NCI-H1417 (cell line): ENCODE data around the gene TUNAR.
A peak's percentile ranks its signal among the peaks of the same experiment; 100 is the strongest.

Experiments
- DNase-seq, 3 experiments: peaks; one replicate each; lab custom pipeline; 2025; lab: John Stamatoyannopoulos, UW

Gene TUNAR

DNA sequence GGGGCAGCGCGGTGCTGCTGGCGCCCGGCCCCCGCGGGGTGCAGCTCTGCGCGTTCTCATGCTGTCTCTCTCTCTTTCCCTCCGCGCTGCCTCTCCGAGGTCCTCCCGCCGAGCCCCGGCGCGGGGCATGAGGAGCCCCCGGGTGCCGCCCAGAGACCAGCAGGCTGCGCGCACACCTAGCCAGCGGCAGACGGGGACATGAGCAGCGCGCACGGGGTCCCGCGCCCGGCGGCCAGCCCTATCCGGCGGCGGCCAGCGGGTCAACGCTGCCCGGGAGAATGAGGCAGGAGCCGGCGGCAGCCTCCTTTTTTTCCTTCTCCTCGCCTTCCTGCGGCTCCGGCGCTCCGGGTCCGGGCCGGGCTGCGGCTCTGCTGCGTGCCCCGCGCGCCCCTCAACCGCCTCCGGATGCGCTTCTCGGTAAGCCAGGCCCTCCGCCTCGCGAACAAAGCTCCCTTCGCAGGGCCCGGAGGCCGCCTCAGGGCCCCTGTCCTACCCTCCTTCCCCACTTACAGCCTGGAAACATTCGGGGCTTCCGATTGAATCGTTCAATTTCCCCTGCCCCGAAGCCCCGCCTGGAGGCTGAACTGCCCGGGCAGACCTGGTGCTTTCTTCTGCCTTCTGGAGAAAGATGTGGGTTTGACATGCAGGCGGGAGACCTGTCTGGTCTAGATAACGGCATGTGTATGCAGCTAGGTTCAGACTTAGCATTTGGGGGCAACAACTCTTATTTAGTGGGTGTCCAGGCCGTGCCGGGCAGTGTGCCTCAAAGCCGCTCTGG lies at the start of gene TUNAR:
Gene TUNAR (plus strand): TSS at position 72 of the 778 bp plus-strand sequence.
- DNase-seq = peak in 2 of 3 experiments; percentile 84 to 86

DNA sequence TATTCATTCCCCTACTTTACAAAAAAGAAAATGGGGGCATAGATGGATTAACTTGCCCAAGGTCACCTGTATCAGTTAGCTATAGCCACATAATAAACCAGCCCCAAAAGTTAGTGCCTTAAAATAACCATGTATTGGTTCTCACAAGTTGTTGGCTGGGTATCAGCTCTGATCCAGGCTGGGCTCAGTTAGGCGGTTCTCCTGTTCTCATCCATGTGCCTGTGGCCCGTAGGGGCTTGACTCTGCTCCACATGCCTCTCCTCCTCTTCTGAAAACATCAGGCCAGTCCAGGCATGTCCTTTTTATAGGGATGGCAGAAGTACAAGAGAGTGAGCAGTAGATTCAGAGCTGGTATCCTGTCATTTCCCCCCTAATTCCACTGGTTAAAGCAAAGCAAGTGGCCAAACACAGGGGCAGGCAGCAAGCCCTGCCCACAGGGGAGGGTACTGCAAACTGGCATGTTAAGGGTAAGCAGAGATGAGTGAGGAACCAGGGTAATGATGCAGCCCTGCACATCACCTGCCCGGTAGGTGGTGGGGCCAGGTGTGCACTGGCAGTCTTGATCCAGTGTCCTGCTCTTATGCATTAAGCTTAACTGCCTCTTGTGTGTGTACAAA lies 47.9 kb upstream of the TUNAR start:
- DNase-seq = peak in 1 of 3 experiments; percentile 29

DNA sequence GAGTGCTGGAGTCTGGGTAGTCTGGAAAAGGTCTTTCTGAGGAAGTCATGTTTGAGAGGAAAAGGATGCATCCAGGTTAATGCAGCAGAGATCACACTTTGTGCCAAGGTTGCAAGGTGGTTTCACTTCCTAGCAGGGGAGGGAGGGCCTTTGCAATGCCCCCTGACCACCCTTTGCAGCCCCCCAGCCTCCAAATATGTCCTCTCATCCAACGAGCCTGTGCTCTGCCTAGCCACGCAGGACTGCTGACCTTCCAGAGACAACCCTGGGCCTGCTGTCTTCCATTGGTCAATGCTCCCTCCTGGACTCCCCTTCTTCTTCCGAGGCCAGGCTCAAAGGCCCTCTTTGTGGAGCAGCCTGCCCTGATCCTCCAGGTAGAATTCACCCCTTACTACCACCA lies 47.3 kb upstream of the TUNAR start:
- DNase-seq = no peak

DNA sequence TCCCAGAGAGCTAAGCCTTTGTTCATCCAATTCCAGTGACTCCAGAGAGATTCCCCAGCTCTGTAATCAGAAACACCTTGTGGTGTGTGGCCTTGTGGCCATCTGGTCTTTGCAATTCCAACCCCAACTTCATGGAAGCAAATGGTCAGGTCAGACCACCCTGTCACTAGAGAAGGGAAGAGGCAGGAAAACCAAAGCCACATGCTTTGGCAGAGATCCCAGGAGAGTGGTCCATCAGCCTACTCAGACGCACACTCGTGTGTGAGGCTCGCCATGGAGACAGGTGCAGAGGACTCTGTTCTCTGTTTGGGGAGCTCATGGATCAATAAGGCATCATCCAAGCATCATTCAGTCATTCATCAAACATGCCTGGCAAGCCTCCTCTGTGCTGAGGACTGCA lies 46.2 kb upstream of the TUNAR start:
- DNase-seq = no peak

GRCh38 chr14:95831041-95831440 lies 45.6 kb upstream of the TUNAR start:
- DNase-seq = no peak

DNA sequence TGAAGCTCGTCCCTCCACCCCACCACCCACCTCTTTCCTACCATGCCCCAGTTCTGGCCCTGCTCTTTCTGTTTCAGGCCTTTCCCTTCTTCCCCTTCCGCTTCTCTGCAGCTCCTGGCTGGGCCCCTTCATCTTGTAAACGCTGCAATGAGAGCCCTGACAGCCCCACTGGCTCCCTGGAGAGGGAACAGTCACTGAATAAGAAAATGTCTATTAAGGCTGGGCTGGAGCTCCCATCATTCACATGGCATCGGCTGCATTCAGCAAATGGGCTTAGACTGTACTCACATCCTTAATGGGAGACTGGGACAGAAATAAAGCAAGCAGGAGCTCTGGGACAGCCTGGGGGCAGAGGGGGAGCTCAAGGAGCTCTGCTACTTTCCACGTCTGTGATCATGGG lies 45.2 kb upstream of the TUNAR start:
- DNase-seq = no peak

DNA sequence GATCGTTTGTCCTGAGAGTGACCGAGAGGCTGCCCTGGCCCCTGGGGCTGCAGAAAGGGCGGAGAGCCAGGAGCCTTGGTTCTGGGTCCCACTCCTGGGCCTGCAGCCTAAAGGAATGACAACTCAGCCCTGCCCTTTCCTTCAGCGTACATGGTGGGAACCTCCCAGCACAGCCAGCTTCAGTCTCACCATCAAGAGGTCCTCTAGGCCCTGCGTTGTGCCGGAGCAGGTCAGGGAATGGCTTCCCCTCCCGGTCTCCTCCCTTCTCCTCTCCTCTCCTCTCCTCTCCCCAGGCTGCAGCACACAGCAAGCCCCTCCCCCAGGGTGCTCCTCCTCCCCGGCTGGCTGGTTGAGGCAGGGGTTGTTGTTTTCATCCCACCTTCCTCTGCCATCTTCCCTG lies 44.6 kb upstream of the TUNAR start:
- no peak for DNase-seq

GRCh38 chr14:95833429-95833828 lies 43.2 kb upstream of the TUNAR start:
- no peak for DNase-seq

GRCh38 chr14:95834496-95834895 lies 42.1 kb upstream of the TUNAR start:
- no peak for DNase-seq

GRCh38 chr14:95835121-95835730 lies 41.4 kb upstream of the TUNAR start:
- no peak for DNase-seq

DNA sequence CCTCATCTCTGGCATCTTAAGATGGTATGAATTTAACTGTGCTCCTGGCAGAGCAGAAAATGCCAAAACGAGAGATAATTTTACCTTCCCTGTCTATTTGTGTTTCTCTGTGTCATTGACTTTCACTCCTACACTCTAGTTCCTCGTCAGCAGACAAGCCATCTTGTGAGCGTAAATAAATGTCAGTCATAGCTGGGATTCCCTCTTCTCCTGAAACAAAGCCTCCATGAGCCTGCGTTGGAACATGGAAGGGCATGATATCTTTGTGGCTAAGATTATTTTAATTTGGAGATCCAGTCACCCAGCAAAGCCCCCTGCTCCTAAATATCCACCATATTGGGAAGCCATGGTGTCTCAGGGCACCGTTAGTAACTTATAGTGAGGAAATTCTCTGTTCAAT lies 37.8 kb upstream of the TUNAR start:
- no peak for DNase-seq

GRCh38 chr14:95840094-95840700 lies 36.4 kb upstream of the TUNAR start:
- no peak for DNase-seq

DNA sequence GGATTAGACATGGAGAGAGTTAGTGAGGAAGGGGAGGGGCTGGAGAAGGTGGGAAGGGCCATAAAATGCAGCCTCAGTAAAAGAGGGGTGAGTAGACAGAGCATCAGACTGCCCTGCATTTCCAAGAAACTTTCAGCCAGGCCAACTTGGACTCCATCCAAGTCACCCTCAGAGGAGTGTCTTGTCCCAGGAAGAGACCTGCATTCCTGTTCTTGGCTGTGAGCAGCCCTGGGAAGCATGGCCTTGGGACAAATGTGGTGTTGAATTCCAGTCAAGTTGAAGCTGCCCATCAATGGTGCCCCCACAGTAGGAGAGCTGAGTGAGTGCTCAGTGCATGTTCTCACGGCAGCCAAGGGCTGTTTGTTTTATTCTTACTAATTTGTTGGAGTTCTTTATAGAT lies 35.0 kb upstream of the TUNAR start:
- DNase-seq = no peak

DNA sequence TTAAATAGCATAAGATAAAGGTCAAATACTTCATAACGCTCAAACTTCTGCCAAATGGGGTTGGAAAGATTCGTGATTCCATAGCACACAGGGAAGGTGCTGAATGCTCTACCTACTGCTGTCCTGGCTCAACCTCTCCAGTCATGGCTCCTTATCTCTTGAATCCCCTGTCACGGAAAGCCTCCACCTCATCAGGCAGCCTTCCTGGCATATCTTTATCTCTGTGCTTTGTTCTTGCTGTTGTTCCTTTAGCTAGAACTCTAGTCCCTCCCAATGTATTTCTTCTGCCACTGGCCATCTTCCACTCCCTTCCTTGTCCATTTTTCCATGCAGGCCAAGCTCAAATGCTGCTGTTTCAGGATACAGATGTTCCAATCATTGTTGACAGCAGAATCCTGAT lies 26.9 kb upstream of the TUNAR start:
- no peak for DNase-seq

- peak in 1 of 3 experiments; percentile 25 for DNase-seq
These were observed 26.2 kb upstream of the TUNAR start for GRCh38 chr14:95850429-95850828.

- DNase-seq = no peak
These were observed 21.0 kb upstream of the TUNAR start for GRCh38 chr14:95855606-95856005.

- DNase-seq = no peak
These were observed 19.4 kb upstream of the TUNAR start for GRCh38 chr14:95857275-95857674.

- no peak for DNase-seq
These were observed 17.7 kb upstream of the TUNAR start for GRCh38 chr14:95858893-95859292.

- DNase-seq = no peak
These were observed 14.4 kb upstream of the TUNAR start for GRCh38 chr14:95862243-95862642.

DNA sequence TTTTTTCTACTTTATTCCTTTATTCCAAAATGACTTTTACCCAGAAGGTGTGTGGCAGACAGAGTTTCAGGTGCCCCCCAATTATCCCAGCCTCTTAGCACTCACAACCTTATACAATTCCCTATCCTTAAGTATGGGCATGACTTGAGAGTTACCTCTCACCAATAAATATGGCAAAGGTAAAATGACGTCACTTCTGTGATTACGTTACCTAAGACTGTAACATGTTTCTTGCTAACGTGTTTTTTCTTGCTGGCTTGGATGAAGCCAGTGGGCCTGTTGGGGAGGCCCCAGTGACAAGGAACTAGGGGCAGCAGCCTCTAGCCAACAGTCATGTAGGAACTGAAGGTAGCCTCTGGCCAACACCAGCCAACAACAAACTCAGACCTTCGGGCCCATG lies 13.3 kb upstream of the TUNAR start:
- DNase-seq = no peak

DNA sequence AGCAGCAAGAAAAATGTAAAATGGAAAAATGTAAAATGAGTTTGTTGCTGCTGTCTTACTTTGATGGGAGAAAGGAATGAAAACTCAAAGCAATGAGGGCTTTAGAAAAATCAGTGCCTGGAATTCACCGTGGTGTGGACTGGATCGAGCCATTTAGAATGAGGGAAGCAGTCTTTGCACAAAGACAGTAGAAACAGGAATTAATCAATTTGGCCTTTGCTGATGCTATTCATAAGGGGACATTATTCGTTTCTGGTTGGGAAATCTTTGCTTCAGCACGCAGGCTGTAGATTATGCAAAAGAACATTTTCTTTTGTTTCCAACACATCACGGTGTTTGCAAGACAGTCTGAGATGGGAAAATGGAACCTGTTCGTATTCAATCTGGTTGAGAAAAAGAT lies 6.9 kb upstream of the TUNAR start:
- DNase-seq = no peak

GRCh38 chr14:95870772-95871171 lies 5.9 kb upstream of the TUNAR start:
- peak in 1 of 3 experiments; percentile 29 for DNase-seq

DNA sequence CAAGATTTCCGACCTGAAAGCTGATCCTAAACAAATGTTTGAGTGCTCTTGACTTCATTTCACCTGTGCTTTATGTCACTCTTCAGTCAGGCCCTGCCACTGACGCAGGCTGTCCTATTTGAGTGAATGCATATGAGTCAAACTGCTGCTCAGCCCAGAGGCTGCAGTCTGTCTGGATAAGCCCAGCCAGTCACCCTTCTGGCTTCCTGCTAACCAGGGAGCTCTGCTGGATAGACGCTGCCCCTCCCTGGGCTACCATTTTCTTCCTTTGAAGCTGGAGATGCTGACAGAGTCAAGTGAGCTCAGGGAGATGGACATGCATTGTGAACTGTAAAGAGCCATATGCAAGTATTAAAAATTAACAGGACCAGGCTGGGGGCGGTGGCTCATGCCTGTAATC lies 5.1 kb upstream of the TUNAR start:
- peak; percentile 62 to 90 (median 81) for DNase-seq
